Activated CD8-positive, alpha-beta memory T cell treated with anti-CD3 and anti-CD28 coated beads, Interleukin-2, amount 10 ng/mL, durations not matched to agents 7 days and 5 days (primary cell): ENCODE data around the gene DCDC2C. TPM values are rescaled to one million over a fixed set of nuclear protein-coding genes. Genes with fewer than 3 reads are reported as not detected.
"Not testable (repeated sequence)": the region's sequence is repeated elsewhere in the genome, so short reads cannot be mapped to it uniquely, and the experiment has no call there.

Experiments
- ATAC-seq: fragments of 150-1000 bp; cut with Tn5 transposase; one replicate; pipeline ENCODE4 v1.10.0; 2021; ENCODE audit warnings: moderate library complexity
- CTCF ChIA-PET: fragments of 350-600 bp; sonication (Branson Sonifier 250); formaldehyde crosslinking; loops from one replicate; lab custom pipeline; 2021; ENCODE audit warnings: antibody characterized with exemption; lab: Charles Lee
- DNase-seq: peaks from one replicate; pipeline ENCODE4 v3.0.0-alpha.2; 2020
- H3K27ac Mint-ChIP-seq: one replicate; pipeline ENCODE4 v1.8.0; 2021; ENCODE audit warnings: mild to moderate bottlenecking, mixed read lengths
- H3K27me3 Mint-ChIP-seq: one replicate; pipeline ENCODE4 v1.8.0; 2021; ENCODE audit warnings: mixed read lengths
- H3K36me3 Mint-ChIP-seq: one replicate; pipeline ENCODE4 v1.8.0; 2021; ENCODE audit warnings: mild to moderate bottlenecking, mixed read lengths
- H3K4me1 Mint-ChIP-seq: one replicate; pipeline ENCODE4 v1.8.0; 2021; ENCODE audit warnings: mixed read lengths
- H3K4me3 Mint-ChIP-seq: one replicate; pipeline ENCODE4 v1.8.0; 2021; ENCODE audit warnings: mild to moderate bottlenecking, moderate library complexity, mixed read lengths
- H3K9me3 Mint-ChIP-seq: one replicate; pipeline ENCODE4 v1.8.0; 2022; ENCODE audit warnings: low read depth, mixed read lengths
- total RNA-seq, 2 experiments: library from RNA; stranded (reverse); gene quantifications; one replicate each; pipeline ENCODE4 v1.2.3, GENCODE V29; 2021

Gene DCDC2C
- total RNA-seq, 2 experiments from 2014 or later: not detected

DNA sequence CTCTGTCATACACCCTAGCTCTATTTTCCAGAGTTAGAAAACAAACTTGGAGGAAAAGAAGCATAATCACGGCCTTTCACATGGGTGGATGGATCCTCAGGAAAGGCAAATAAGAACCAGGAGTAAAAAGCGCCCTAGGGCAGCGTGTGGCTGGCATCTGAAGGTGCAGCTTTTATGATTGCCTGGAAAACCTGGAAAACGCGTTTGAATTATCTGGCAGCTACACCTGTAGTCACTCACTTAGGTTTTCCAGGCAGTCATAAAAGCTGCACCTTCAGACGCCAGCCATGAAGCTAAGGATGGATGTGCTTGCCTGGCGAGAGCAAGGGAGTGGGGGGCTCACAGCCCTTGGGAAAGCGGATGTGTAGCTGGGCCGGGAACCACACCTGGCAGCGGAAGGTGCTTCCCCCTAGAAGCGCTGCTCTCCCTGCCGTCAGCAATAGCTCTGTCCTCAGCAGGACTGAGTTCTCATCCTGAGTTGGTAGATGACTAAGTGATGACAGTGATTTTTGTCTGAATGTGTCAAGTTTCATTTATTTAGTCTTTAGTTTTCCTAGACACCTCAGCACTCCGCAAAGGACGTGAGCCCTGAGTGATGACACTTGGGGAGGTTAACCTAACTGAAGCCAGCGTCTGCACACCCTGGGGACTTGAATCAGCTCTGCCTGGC, 82.0 kb downstream of the DCDC2C start:
- Mint-ChIP-seq H3K27ac (no peak overlapping the region), H3K9me3 (no peaks in the 10 kb centered on the region), H3K4me3 (no peak overlapping the region), H3K4me1 (peaks cover 6% of the 10 kb centered on the region), H3K27me3 (no peaks in the 10 kb centered on the region), H3K36me3 (no peaks in the 10 kb centered on the region)
- DNase-seq (no peak), ATAC-seq (no peak)
- CTCF ChIA-PET: interaction anchor here (3.1 kb wide), 1 partner anchor 57 kb away, joined by 13 read pairs; no protein-coding TSS in a partner anchor

DNA sequence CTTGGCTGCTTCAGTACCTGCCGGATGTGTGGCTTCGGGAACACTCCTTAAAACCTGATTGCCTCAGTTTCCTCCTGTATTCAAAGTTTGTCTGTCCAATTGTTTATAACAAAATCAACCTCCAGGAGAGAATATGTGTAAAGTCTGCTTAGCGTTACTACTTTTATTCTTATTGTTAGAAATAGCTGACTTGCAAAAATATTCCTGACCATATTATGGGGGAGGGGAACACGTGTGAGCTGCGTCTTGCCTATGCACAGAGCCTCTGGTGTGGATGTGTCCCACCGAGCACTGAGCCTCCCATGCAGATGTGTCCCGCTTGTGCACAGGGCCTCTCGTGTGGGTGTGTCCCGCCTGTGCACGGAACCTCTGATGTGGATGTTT, 82.5 kb downstream of the DCDC2C start:
- DNase-seq (no peak), ATAC-seq (no peak)
- no peak overlapping the region for H3K4me3 Mint-ChIP-seq
- no peaks in the 10 kb centered on the region for H3K36me3 Mint-ChIP-seq
- CTCF ChIA-PET: no interaction called here
- H3K4me1 Mint-ChIP-seq: peaks cover 1% of the 10 kb centered on the region
- H3K27me3 Mint-ChIP-seq: no peaks in the 10 kb centered on the region
- no peaks in the 10 kb centered on the region for H3K9me3 Mint-ChIP-seq
- H3K27ac Mint-ChIP-seq: no peak overlapping the region

DNA sequence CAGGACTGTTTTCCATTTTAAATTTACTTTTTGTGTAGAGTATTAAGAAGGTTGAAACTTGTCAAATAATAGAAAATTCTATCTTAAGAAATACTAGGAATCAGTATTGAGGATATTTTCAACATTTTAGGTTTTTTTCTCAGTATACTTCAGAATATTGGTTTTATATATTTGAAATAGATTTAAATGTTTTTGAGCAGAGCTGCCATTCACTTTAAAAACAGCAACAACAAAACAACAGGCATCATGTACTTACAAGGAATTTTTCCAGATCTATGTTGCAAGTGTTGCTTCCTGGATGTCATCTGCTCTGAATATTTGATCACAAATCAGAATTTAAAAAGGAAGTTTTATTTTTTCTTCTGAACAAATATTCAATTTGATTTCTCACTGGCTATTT, 84.4 kb downstream of the DCDC2C start:
- Mint-ChIP-seq H3K36me3 (no peaks in the 10 kb centered on the region), H3K9me3 (no peaks in the 10 kb centered on the region), H3K4me3 (no peak overlapping the region), H3K27ac (no peak overlapping the region), H3K27me3 (no peaks in the 10 kb centered on the region), H3K4me1 (no peaks in the 10 kb centered on the region)
- CTCF ChIA-PET: no interaction called here
- DNase-seq (no peak), ATAC-seq (no peak)

DNA sequence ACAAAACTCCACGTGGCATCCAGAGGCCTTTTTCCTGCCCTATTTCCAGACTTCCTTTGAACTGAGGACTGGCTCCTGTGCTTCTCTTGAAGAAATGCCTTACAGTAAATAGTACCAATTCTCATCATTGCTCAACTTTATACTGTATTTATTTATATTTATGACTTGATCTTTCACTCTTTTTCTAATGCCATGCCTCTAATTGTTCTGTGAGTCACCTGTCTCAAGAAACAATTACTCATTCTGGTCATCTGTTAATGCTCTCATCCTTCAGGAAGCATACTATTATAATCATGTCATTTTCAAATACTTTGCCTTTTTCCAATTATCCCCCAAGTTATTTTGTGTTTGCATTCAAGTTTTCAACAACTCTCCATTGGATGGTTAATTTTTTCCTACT, 85.9 kb downstream of the DCDC2C start:
- DNase-seq (no peak), ATAC-seq (no peak)
- Mint-ChIP-seq H3K4me3 (no peak overlapping the region), H3K27me3 (no peaks in the 10 kb centered on the region), H3K9me3 (no peaks in the 10 kb centered on the region), H3K36me3 (no peaks in the 10 kb centered on the region), H3K27ac (no peak overlapping the region), H3K4me1 (no peaks in the 10 kb centered on the region)
- CTCF ChIA-PET: no interaction called here

DNA sequence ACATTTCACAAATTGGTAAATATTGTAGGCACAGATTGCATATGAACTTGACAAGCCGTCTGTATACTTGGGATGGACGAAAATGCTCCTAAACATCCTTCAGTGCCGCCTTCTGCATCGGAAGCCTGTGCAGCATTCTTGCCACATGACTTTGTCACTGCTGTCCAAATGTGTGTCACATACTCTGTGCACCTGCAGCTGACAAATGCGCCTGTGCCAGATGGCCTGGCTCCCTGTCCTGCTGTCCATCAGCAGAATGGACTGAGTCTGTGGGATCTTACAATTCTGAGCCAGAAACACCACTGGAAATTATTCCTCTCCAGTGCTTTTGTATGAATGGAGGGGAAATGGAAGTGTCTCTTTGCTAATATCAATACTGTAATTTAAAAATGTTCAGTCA, 89.9 kb downstream of the DCDC2C start:
- ATAC-seq (no peak), DNase-seq (no peak)
- CTCF ChIA-PET: no interaction called here
- no peaks in the 10 kb centered on the region for H3K4me1 Mint-ChIP-seq
- H3K4me3 Mint-ChIP-seq: no peak overlapping the region
- H3K27me3 Mint-ChIP-seq: no peaks in the 10 kb centered on the region
- no peaks in the 10 kb centered on the region for H3K36me3 Mint-ChIP-seq
- H3K27ac Mint-ChIP-seq: no peak overlapping the region
- H3K9me3 Mint-ChIP-seq: no peaks in the 10 kb centered on the region

DNA sequence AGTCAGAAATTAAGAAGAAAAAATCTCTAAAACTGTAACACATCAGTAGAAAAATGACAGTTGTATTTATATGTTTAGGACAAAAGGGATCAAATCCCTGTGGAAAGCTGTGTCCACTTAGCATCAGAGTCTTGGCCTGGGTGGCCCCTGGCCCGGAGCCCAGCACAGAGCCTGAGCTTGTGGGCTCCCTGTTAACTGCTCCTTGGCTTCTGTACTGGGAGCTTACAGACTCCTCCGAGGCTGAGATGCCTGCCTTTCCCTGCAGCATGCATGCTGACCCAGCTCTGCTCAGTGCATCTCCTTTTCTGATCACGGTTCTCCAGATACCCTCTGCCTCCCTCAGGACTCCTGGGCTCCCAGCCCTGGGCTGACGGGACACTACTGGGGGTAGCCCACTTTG, 98.1 kb downstream of the DCDC2C start:
- ATAC-seq (no peak), DNase-seq (no peak)
- CTCF ChIA-PET: no interaction called here
- no peak overlapping the region for H3K27ac Mint-ChIP-seq
- no peaks in the 10 kb centered on the region for H3K4me1 Mint-ChIP-seq
- no peak overlapping the region for H3K4me3 Mint-ChIP-seq
- no peaks in the 10 kb centered on the region for H3K27me3 Mint-ChIP-seq
- no peaks in the 10 kb centered on the region for H3K36me3 Mint-ChIP-seq
- no peaks in the 10 kb centered on the region for H3K9me3 Mint-ChIP-seq

DNA sequence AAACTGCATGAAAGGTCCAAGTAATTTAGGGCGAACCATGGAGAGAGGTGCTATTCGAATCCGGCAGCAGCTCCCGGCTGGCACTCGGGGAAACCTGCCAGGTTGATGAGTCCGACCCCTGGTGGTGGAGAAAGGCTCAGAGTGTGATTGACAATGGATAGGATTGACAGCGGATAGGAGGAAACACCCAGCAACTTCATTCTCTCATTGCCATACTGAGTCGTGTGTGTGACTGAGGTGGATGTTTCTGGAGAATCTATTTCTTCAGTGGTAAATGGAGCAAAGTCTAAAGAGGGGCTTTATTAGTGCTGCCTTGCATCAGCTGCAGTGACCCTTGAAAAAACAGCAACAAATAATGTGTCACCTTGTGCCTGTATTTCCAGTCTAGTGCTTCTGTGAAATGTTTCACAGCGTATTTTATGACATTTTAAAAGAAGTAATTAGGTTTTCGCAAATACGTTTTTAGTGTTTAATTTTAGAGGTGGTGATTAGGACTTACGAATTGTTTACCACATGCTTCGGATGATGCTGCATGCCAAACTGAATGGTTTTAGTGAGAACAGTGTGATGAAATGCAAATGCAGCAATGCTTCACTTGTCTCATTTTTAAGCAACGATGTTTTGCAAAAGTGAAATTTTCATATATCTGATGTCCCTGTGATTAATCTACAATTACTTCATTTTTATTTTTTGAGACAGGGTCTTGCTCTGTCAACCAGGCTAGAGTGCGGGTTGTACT, 102.0 kb downstream of the DCDC2C start:
- CTCF ChIA-PET: no interaction called here
- no peak for DNase-seq
- Mint-ChIP-seq H3K36me3 (no peaks in the 10 kb centered on the region), H3K4me3 (no peak overlapping the region), H3K9me3 (no peaks in the 10 kb centered on the region), H3K27me3 (no peaks in the 10 kb centered on the region), H3K27ac (no peak overlapping the region), H3K4me1 (no peaks in the 10 kb centered on the region)
- no peak for ATAC-seq

DNA sequence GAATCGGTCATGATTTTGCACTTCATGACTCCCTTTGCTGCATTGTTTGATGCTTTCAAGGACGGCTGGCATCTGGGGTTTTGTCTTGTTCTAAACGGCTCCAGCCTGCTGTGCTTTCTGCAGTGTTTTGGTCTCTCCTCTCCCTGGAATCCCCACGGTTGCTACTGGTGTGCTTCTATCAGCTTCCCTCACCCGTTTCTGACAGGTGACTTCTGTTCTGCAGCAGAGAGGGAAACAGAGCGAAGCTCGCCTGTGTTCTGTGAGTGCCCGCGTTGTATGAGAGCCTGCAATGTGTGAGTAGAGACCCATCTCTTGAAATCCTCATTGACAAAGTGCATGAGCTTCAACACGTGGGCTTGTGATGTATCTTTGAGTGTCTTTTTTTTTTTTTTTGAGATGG, 102.8 kb downstream of the DCDC2C start:
- H3K9me3 Mint-ChIP-seq: no peaks in the 10 kb centered on the region
- H3K27ac Mint-ChIP-seq: no peak overlapping the region
- H3K4me1 Mint-ChIP-seq: no peaks in the 10 kb centered on the region
- no peaks in the 10 kb centered on the region for H3K27me3 Mint-ChIP-seq
- no peak for ATAC-seq
- CTCF ChIA-PET: no interaction called here
- H3K4me3 Mint-ChIP-seq: no peak overlapping the region
- no peak for DNase-seq
- no peaks in the 10 kb centered on the region for H3K36me3 Mint-ChIP-seq

DNA sequence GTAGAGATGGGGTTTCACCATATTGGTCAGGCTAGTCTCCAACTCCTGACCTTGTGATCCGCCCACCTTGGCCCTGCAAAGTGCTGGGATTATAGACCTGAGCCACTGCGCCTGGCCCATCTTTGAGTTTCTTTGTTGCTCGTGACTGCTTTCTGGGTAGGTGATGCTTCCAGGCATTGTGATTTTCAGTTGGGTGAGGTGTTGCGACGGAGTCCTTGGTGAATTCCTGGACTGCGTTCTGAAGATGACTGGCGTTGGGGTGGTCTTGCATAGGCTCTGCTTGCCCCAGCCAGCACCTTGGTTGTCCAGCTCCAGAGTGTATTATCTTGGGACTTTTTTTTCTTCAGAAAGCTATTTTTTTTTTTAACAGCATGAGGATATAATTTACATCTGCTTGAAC, 103.4 kb downstream of the DCDC2C start:
- no peak overlapping the region for H3K27ac Mint-ChIP-seq
- H3K9me3 Mint-ChIP-seq: no peaks in the 10 kb centered on the region
- CTCF ChIA-PET: no interaction called here
- ATAC-seq (no peak), DNase-seq (no peak)
- H3K27me3 Mint-ChIP-seq: no peaks in the 10 kb centered on the region
- no peaks in the 10 kb centered on the region for H3K4me1 Mint-ChIP-seq
- H3K36me3 Mint-ChIP-seq: no peaks in the 10 kb centered on the region
- H3K4me3 Mint-ChIP-seq: no peak overlapping the region

DNA sequence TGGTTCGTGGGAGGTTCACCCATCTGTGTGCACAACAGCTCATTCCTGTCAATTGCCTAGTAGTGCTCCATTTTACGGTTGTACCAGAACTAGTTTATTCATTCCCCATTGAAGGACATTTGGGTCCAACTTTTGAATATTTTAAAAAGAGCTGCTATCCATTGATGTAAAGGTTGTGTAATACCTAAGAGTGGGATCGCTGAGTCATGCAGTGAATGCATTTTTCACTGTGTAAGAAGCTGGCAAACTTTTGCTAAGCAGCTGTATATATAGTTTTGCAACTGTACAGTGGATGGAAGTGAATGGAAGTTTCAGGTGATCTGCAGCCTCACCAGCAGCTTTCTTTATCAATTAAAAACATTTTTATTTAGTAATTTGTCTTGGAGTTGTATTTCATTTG, 104.5 kb downstream of the DCDC2C start:
- H3K9me3 Mint-ChIP-seq: no peaks in the 10 kb centered on the region
- H3K27ac Mint-ChIP-seq: no peak overlapping the region
- no peak for ATAC-seq
- CTCF ChIA-PET: no interaction called here
- no peak for DNase-seq
- H3K4me3 Mint-ChIP-seq: no peak overlapping the region
- H3K36me3 Mint-ChIP-seq: no peaks in the 10 kb centered on the region
- H3K27me3 Mint-ChIP-seq: no peaks in the 10 kb centered on the region
- H3K4me1 Mint-ChIP-seq: no peaks in the 10 kb centered on the region

DNA sequence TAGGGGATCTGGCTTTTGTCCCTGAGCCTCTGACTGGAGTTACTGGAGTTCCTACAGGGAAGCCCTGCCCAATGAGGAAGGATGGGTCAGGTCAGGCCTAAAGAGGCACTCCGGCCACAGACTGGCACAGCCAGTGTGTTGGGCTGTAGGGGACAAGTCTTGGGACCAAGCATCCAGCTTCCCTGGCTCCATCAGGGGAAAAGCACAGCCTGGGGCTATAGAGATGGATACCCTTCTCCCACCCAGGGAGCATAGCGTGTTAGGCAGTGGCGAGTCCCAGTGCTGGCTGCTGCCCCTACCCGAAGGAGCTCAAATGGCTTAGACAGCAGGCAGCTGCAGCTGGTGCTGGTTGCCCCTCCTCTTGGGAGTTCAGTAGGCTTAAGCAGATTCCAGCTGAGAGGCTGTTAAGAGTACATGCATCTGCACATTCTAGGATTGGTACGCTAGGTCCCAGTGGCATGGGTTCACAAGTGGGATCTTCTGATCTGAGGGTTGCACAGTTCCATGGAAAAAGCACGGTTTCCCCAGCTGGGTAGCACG, 111.4 kb downstream of the DCDC2C start:
- CTCF ChIA-PET: no interaction called here
- ATAC-seq (no peak), DNase-seq (no peak)
- Mint-ChIP-seq H3K9me3 (peaks cover 4% of the 10 kb centered on the region), H3K27me3 (no peaks in the 10 kb centered on the region), H3K4me3 (no peak overlapping the region), H3K4me1 (no peaks in the 10 kb centered on the region), H3K36me3 (no peaks in the 10 kb centered on the region), H3K27ac (no peak overlapping the region)

DNA sequence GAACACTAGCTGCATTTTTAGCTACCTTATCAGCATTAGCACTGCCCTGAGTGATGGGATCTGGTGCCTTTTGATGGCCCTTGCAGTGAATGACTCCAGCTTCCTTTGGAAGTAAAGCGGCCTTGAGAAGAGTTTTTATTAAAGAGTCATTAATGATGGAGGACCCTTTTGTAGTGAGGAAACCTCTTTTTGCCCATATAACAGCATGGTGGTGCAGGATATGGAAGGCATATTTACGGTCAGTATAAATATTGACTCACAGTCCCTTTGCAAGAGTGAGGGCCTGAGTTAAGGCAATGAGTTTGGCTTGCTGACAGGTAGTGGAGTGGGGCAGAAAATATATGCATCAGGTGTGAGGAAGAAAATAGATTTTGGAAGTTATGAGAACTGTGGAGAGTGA, 113.8 kb downstream of the DCDC2C start:
- H3K4me3 Mint-ChIP-seq, CTCF ChIA-PET, ATAC-seq, H3K27ac Mint-ChIP-seq, H3K9me3 Mint-ChIP-seq, H3K27me3 Mint-ChIP-seq, H3K4me1 Mint-ChIP-seq, H3K36me3 Mint-ChIP-seq, DNase-seq: not testable (repeated sequence)

DNA sequence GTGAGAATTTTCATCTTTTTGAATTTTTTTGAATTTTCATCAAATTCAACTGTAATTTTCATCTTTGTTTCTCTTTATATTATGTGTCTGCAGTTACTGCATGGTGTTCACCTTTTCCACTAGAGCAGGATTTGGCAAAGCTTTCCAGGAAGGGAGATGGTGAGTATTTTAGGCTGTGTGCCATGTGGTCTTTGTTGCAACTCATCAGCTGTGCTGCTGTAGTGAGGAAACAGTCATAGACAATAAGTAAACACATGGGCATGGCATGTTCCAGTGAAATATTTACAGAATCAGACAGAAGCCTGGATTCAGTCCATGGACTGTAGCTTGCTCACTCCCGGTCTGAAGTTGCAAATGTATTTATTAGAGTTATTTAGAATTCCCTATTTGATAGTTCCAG, 120.4 kb downstream of the DCDC2C start:
- DNase-seq (no peak), ATAC-seq (no peak)
- Mint-ChIP-seq H3K4me3 (no peak overlapping the region), H3K36me3 (no peaks in the 10 kb centered on the region), H3K9me3 (no peaks in the 10 kb centered on the region), H3K4me1 (no peaks in the 10 kb centered on the region), H3K27ac (no peak overlapping the region), H3K27me3 (no peaks in the 10 kb centered on the region)
- CTCF ChIA-PET: no interaction called here
